DMS53 treated with DMSO at 0.1 percent for 48 hours (cell line): ENCODE data around the gene TOMM40.
A peak's percentile ranks its signal among the peaks of the same experiment; 100 is the strongest.
"Not testable (repeated sequence)": the region's sequence is repeated elsewhere in the genome, so short reads cannot be mapped to it uniquely, and the experiment has no call there.

ENCODE experiments used
- DNase-seq: peaks from one replicate; lab custom pipeline; 2025; ENCODE audit not compliant: unreplicated experiment; lab: John Stamatoyannopoulos, UW

The TOMM40 gene

DNA sequence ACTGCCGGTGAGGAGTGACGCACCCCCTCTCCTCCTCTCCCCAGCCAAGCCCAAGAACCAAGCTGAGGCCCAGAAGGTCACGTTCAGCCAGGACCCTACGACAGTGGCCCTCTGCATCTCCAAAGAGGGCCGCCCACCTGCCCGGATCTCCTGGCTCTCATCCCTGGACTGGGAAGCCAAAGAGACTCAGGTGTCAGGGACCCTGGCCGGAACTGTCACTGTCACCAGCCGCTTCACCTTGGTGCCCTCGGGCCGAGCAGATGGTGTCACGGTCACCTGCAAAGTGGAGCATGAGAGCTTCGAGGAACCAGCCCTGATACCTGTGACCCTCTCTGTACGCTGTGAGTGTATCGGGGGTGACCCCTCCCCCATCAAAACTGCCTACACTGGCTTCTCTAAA is 19.2 kb upstream of the TOMM40 start:
- DNase-seq: no peak

DNA sequence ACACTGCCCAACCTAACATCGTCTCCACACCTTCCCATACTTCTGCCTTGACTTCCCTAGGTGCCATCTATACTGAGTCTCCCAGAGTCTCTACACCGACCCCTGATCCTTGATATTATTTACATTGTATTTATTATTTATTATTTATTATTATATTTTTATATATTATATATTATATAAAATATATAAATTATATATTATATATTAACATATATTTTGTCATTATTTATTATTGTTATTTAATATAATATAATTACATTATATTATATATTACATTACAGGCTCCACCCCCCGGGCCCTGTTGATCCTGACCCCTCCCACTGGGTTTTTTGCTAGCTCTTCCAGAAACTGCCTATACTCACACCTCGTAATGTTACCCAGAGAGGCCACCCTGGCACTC is 18.4 kb upstream of the TOMM40 start:
- DNase-seq: no peak

DNA sequence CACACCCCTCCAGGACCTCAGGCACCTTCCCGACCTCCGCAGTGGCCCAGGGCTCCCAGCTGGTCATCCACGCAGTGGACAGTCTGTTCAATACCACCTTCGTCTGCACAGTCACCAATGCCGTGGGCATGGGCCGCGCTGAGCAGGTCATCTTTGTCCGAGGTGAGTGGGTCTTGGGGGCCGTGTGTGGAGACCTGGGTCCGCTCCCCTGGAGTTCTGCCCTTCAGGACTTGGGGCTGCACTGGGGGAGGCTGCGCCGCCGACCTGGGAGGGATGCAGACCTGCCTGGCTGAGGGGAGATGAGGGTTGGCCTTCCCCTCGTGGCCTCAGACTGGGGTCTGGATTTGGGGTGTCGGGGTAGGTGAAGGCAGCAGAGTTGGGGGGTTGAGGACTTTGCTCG is 16.7 kb upstream of the TOMM40 start:
- DNase-seq: no peak

DNA sequence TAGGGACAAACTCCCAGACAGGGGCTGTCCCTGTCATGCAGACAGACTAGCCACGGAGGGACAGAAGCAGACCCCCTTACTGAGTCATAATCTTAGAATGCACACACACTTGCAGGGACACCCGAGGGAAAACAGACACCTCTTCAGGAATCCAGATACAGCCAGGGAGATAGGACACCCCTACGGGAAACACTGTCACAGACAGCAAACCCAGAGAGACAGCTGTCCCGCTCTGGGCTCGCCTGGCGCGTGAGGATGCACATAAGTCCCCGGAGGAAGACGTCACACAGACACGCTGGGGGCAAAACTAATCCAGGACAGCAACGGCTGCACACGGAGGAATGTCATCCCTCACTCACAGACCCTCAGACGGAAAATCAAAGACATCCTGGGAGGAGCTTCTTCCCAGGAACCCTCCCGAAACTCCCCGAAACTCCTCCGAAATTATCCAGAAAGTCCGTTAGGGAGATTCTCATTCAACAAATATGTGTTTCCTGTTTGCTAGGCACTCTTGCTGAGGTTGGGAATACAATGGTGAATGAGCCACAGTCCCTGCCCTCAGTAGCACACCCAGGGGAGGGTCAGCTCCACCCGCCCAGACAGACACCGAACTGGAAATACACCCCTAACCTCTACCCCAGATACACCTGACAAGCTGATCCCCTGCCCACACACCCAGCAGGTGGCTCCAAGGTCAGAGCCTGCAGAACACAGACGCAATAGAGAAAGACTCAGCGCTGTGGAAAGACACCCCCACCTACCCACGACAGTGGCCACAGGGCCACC is 15.2 kb upstream of the TOMM40 start:
- DNase-seq: no peak

DNA sequence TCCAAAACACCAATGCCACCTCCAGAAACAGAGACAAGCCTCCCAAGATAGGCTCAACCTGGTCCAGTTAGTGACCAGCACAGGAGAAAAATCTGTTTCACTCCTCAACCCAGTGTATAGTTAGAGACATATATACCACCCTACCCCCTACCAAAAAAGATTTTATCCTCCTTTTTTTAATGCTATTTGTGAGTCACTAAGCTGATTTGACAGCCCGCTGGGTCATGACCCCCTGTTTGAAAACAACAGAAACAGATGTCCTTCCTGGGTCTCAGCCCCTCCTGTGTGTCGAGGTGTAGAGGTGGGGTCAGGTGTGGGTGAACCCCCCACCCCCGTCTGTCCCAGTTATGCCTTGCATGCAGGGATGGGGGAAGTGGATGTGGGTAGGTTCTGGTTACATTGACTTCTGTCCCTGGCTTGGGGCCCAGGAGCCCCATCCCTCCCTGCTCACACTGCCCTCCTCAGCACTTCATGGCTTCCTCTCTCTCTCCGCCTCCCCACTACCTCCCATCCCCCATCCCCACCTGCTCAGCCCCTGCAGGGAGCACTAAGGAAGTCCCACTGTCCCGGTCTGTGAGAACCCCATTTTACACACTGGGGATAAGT is 14.0 kb upstream of the TOMM40 start:
- DNase-seq: no peak

DNA sequence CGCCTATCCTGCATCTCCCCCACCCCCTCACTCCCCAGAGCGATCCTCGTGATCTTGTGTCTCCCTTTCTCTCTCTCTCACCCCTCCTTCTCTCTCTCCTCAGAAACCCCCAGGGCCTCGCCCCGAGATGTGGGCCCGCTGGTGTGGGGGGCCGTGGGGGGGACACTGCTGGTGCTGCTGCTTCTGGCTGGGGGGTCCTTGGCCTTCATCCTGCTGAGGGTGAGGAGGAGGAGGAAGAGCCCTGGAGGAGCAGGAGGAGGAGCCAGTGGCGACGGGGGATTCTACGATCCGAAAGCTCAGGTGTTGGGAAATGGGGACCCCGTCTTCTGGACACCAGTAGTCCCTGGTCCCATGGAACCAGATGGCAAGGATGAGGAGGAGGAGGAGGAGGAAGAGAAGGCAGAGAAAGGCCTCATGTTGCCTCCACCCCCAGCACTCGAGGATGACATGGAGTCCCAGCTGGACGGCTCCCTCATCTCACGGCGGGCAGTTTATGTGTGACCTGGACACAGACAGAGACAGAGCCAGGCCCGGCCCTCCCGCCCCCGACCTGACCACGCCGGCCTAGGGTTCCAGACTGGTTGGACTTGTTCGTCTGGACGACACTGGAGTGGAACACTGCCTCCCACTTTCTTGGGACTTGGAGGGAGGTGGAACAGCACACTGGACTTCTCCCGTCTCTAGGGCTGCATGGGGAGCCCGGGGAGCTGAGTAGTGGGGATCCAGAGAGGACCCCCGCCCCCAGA is 12.8 kb upstream of the TOMM40 start:
- DNase-seq: no peak

DNA sequence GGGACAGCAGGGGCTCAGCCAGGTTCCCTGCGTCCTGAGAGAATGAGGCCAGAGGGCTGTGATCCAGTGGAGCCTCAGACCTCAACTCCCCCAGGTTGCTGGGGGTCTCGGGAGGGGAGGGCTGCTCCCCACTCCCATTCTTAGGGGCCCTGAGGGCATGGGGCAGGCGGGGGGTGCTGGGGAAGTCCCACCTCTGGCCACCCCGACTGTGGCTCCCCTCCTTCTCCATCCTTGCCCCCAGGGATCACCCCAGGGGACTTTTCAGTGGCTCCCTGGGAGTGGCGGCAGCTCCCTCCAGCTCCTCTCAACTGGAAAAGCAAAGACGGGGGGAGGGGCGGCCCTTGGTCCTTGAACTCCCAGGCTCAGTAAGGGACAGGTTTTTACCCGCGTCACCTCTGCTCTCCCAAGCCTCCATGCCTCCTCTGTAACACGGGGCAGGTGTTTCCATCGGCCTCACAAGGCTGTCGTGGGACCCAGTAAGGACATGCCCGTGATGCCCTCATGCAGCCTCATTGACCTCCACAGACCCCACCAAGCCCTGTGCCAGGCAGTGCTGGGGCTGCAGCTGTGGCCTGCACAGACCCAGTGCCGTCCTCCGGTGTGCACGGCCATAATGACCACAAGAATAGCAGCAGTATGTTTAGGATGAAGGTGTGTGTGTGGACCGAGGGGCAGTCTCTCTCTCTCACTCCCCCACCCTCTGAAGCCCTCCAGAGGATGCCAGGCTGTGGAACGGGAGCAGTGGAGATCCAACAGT is 11.6 kb upstream of the TOMM40 start:
- no peak for DNase-seq

DNA sequence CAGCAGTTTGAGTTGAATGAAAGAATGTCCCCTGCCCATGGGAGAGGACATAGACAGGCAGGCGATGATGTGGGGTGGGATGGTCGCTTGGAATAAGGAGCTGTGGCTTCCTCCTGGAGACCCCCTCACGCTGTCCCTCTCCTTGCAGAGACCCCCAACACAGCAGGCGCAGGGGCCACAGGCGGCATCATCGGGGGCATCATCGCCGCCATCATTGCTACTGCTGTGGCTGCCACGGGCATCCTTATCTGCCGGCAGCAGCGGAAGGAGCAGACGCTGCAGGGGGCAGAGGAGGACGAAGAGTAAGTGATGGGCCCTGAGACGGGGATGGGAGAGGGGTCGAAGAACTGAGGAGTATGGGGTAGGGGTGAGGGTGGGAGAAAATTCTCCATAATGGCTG is 9.0 kb upstream of the TOMM40 start:
- DNase-seq: no peak

DNA sequence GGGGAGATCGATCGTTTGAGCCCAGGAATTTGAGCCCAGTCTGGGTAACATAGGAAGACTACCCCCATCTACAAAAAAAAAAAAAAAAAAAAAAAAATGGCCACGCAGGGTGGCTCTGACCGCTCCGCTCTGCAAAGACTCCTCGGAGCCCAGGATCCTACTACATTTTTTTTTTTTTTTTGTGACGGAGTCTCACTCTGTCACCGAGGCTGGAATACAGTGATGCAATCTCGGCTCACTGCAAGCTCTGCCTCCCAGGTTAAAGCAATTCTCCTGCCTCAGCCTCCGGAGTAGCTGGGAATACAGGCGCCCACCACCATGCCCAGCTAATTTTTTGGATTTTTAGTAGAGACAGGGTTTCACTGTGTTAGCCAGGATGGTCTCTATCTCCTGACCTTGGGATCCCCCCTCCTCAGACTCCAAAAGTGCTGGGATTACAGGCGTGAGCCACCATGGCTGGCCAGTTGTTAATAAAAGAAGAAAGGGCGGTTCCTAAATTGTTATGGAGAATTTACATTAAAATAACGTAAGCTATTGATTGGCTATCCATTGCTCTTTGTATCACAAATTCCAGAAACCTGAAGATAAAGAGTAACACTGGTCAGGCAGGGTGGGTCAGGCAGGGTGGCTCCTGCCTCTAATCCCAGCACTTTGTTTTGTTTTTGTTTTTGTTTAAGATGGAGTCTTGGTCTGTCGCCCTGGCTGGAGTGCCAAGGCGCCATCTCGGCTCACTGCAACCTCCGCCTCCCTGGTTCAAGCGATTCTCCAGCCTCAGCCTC is 8.2 kb upstream of the TOMM40 start:
- DNase-seq: not testable (repeated sequence)

DNA sequence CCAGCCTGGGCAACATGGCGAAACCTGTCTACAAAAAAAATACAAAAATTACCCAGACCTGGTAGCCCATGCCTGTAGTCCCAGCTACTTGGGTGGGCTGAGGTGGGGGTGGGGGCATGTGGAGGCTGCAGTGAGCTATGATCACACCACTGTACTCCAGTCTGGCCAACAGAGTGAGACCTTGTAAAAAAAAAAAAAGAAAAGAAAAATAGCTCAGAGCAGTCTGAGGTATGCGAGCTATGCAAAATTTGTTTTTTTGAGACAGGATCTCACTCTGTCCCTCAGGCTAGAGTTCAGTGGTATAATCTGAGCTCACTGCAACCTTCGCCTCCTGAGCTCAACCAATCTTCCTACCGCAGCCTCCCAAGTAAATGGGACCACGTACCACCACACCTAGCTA is 7.1 kb upstream of the TOMM40 start:
- no peak for DNase-seq

DNA sequence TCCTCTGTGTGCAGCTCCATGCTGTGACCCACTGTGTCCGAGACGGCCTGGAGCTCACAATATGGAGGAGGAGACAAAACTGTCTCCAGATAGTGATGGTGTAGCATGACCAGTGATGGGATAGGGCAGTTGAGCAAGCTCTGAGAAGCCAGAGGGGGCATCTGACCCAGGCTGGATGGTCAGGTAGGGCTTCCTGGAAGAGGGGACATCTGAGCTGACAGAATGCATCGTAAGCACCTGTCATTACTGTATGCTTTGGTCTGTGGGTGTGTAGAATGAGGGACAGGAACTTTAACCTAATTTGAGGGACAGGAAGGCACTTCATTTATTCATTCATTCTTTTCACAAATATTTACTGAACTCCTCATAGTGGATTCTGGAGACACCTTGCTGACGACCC is 6.5 kb upstream of the TOMM40 start:
- no peak for DNase-seq

DNA sequence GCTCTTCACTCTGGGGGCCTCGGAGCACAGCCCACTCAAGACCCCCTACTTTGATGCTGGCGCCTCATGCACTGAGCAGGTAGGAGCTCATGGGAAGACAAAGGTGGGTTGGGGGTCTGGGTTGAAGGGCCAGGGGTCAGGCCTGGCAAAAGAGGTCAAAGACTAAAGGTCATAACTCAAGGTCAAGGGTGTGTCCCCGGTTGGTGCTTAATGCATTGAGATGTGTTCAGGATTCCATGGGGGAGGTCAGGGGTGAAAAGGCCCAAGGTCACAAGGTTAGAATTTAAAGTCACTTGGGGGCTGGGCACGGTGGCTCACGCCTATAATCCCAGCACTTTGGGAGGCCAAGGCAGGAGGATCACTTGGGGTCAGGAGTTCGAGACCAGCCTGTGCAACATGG is 4.9 kb upstream of the TOMM40 start:
- DNase-seq: no peak

DNA sequence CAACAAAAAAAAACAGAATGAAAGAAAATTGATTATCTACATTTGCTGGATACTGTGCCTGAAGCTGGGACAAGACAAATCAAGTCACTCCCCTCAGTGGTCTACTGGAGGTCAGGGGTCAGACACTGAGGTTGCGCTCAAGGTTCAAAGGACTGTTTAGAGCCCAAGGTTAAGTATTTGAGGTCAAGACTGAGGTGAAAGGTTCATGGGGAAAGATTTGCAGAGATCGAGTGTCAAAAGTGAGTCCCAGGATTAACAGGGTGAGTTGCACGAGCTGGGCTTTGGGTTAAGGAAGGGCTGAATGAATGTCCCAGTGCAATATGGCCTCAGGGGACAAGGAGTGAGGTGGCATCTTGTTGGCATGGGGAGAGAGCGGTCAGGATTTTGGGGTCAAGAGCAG is 3.4 kb upstream of the TOMM40 start:
- no peak for DNase-seq

DNA sequence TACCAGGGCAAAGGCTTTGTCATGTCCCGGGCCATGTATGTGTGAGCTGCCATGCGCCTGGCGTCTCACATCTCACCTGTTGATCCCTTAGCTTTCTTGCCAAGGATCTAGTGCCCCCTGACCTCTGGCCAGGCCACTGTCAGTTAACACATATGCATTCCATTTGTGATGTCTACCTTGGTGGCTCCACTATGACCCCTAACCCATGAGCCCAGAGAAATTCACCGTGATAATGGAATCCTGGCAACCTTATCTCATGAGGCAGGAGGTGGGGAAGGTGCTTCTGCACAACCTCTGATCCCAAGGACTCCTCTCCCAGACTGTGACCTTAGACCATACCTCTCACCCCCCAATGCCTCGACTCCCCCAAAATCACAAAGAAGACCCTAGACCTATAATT is 2.7 kb upstream of the TOMM40 start:
- not testable (repeated sequence) for DNase-seq

DNA sequence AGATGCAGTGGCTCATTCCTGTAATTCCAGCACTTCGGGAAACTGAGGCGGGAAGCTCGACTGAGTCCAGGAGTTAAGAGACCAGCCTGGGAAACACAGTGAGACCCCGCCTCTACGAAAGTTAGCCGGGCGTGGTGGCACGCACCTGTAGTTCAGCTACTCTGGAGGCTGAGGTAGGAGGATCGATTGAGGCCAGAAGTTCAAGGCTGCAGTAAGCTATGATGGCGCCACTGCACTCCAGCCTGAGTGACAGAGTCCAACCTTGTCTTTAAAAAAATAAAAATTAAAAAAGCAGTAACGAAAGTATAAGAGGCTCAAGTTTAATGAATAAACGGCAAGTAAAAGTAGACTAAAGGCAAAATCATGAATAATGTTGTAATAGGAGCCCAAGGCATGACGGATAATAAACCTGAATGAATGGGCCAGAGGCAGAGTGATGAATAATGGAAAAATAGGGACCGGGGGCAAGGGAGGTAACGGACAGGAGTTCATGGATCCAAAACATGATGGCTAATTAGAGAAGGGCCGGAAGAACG is 1.2 kb upstream of the TOMM40 start:
- DNase-seq: no peak

DNA sequence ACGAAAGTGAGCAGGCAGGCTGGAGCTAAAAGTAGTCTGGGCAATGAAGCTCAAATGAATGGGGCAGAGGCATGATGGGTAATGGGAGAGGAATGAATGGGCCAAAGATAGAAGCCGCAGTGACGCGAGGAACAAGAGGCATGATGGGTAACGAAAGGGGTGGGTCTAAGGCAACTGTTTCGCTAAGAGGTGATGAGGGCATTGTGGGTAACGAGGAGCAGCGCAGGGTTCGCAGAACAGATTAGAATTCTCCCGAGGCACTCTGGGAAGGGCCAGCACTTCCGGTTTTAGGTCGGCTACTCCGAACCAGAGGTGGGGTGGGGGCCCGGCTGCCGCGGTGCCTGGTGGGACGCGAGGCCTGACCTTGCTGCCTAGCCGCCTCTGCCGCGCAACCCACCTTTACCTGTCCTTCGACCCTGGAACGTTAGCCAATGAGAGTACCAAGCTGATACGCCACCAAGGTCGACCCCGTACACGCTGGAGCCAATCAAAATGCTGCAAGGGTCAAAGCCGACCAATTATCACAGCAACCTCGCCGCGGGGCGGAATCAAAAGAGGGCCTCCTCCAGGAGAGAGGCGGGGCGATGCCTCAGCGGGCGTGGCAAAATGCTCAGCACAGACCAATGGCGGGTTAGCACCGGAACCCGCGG is 563 bp upstream of the TOMM40 start:
- peak; percentile 99 for DNase-seq

DNA sequence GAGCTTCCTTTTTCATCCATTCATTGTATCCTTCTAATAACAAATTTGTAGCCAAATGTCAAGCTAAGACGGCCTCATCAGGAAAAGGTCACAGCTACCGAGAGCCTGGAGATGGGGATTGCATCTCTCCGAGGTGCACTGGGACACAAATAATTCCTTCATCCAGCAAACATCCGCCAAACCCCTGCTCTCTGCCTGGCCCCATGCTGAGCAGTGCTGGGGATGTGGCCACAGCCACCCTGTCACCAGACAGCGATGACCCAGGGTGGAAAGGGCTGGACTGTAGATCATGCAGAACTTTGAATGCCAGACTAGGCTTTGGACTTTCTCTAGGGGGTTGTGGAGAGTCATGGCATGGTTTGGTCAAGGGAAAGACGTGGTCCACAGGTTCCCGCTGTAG is 1.9 kb downstream of the TOMM40 start:
- DNase-seq: no peak

DNA sequence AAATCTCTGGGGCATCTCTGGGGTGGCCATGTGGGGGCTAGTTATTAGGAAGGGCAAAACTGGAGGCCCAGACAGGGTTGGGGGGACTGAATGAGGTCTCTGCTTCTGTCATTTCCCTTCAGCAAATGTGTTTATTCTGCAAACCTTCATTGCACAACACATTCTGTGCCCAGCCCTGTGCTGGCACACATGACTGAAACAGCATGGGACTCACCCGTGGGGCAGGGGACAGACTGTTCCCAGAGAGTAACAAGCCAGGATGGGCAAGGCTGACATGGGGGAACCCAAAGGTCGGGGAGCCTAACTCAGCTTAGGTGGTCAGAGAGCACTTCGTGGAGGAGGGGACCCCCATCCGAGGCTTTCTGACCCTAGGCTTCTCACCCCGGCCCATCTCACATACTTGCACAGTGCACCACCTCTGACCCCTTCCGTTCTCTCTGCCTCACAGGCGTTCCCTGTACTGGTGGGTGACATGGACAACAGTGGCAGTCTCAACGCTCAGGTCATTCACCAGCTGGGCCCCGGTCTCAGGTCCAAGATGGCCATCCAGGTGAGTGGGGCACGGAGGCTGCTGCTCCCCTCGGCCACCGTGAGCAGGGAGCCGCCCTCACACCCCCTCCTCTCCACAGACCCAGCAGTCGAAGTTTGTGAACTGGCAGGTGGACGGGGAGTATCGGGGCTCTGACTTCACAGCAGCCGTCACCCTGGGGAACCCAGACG is 2.4 kb downstream of the TOMM40 start:
- no peak for DNase-seq

DNA sequence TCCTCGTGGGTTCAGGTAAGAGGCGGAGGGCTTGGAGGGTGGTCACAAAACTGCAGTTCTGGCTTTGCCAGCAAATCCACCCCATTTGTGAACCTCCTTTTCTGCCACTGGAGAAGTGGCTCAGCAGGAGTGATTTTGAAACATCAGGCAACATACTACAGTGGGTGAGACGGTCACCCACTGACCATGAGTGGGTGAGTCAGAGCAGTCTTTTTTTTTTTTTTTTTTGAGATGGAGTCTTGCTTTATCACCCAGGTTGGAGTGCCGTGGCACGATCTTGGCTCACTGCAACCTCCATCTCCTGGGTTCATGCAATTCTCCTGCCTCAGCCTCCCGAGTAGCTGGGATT is 3.0 kb downstream of the TOMM40 start:
- no peak for DNase-seq
